Fibroblast of mammary gland (primary cell): ENCODE results near the gene ARHGAP26.

Experiments used
- DNase-seq: peaks from one replicate; pipeline ENCODE4 v3.0.0-alpha.2; 2010; ENCODE audit warnings: low read depth
- H3K4me3 ChIP-seq: 2 replicates; pipeline ENCODE4 v1.5.1; 2011; ENCODE audit warnings: low read depth, mild to moderate bottlenecking, low read length, moderate library complexity; ENCODE audit not compliant: control insufficient read depth
- CTCF ChIP-seq: conservative IDR thresholded peaks from 2 replicates; pipeline ENCODE4 v1.5.1; 2011; ENCODE audit warnings: low read depth, low read length, inconsistent platforms; ENCODE audit not compliant: control insufficient read depth, insufficient read depth

Gene ARHGAP26

GRCh38 chr5:143021595-143021994 lies 251.4 kb downstream of the ARHGAP26 start:
- no peak for TF ChIP-seq CTCF
- H3K4me3 ChIP-seq = no peak overlapping the region
- DNase-seq = no peak

DNA sequence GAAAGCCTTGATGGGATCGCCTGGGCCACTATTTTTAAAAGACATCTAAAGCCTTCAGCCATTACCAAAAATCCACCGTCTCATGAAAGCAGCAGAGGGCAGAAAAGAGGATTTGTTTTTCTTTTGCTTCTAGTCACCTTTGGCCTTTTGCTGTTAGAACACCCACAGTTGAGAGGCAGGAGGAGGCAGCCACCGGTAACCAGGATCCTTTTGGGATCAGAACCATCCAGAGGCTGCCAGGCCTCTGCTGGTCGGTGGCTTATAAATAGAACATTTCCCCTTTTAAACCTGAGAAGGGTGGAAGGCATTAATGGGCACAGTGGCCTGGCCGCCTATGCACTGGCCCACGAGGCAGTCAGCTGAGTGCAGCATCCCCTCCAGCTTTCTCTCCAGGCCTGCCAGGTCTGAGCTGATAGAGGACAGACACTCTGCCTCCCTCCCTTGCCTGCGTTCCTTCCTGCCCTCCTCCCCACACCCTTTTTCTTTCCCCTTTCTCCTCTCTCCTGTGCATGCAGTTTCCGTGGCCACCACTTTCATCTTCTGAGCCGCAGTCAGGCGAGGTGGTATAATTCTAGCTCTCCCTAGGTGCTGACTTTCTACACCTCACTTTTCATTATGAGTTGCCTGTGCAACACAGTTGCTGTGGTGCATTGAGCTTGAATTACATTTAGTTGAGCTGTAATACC lies 253.4 kb downstream of the ARHGAP26 start:
- no peak for TF ChIP-seq CTCF
- H3K4me3 ChIP-seq = no peak overlapping the region
- peak; percentile 34 for DNase-seq

GRCh38 chr5:143024228-143024920 lies 254.2 kb downstream of the ARHGAP26 start:
- no peak for DNase-seq
- no peak for TF ChIP-seq CTCF
- no peak overlapping the region for H3K4me3 ChIP-seq

DNA sequence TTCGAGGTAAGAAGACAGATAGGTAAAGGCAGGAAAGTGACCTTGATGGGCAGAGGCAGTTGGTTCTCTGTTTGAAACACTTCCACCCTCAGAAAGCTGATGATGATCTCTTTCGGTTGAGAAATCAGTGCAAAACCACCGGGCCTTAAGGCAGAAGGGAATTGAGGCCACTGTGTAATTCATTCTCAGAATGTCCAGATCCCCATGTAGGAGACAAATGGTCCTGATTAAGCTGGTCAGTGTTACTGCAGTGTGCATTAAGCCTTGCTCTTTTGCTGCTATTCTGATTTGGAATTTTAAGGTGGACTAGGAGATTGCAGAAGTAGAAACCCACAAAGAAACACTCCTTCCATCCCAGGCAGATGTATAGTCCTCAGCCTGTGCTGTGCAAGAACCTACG lies 255.2 kb downstream of the ARHGAP26 start:
- peak; percentile 18 for DNase-seq
- TF ChIP-seq CTCF = no peak
- H3K4me3 ChIP-seq = no peak overlapping the region

DNA sequence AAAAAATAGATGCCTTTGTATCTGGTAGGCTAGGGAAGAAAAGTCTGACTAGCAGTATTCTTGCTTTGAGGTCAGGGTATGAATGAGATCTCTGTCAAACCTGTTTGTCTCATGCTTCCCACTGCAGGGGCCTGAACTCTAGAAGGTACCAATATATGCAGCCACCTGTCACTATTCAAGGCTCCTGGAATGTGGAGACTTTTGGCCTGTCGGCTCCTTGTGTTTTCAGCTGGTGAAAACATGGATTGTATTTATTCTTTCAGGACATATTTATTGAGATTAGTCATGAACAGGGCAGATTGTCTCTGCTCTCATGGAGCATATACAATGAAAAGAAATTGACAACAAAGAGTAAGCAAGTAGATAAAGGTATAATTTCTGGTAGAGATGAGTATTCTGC lies 255.8 kb downstream of the ARHGAP26 start:
- no peak for DNase-seq
- H3K4me3 ChIP-seq = no peak overlapping the region
- TF ChIP-seq CTCF = no peak

DNA sequence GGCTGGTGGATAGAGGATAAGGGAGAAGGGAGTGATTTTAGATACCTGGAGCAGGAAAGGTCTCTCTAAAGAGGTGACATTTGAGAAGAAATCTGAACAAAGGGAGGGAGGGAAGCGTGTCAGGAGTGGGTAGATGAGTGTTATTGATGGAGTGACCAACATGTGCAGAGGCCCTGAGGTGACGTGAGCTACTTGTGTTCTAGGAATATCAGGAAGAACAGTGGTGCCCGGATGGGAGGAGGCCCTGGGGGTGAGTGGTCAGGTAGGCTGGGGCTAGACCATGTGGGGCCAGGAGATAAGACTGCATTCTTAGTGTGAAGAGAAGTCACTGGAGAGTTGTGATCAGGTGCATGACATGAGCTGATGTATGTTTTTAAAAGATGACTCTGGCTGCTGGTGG lies 256.2 kb downstream of the ARHGAP26 start:
- no peak for TF ChIP-seq CTCF
- H3K4me3 ChIP-seq = no peak overlapping the region
- DNase-seq = no peak
